GOT3 (cell line): ENCODE results near the gene CYP2A6.
"Not testable (repeated sequence)": the region's sequence is repeated elsewhere in the genome, so short reads cannot be mapped to it uniquely, and the experiment has no call there.

Experiments
- DNase-seq: peaks from one replicate; lab custom pipeline; 2025; ENCODE audit warnings: mixed read lengths; lab: John Stamatoyannopoulos, UW

The CYP2A6 gene

GRCh38 chr19:40843653-40844052 is 6.6 kb downstream of the CYP2A6 start:
- not testable (repeated sequence) for DNase-seq

GRCh38 chr19:40842997-40843652 is 7.1 kb downstream of the CYP2A6 start:
- DNase-seq, result not testable (repeated sequence)

- not testable (repeated sequence) for DNase-seq
Observed at GRCh38 chr19:40842012-40842411, 8.2 kb downstream of the CYP2A6 start.

GRCh38 chr19:40838477-40838876 is 11.8 kb downstream of the CYP2A6 start:
- not testable (repeated sequence) for DNase-seq

GRCh38 chr19:40836754-40837429 is 13.4 kb downstream of the CYP2A6 start:
- DNase-seq, result no peak

GRCh38 chr19:40833728-40834533 is 16.3 kb downstream of the CYP2A6 start:
- DNase-seq, result not testable (repeated sequence)

GRCh38 chr19:40832431-40832790 is 17.8 kb downstream of the CYP2A6 start:
- not testable (repeated sequence) for DNase-seq

GRCh38 chr19:40831502-40832430 is 18.5 kb downstream of the CYP2A6 start:
- no peak for DNase-seq

- not testable (repeated sequence) for DNase-seq
Observed at GRCh38 chr19:40830741-40831140, 19.5 kb downstream of the CYP2A6 start.

- DNase-seq, result no peak
Observed at GRCh38 chr19:40829205-40829604, 21.0 kb downstream of the CYP2A6 start.

- DNase-seq, result no peak
Observed at GRCh38 chr19:40827386-40828247, 22.6 kb downstream of the CYP2A6 start.

GRCh38 chr19:40826699-40827385 is 23.4 kb downstream of the CYP2A6 start:
- not testable (repeated sequence) for DNase-seq

GRCh38 chr19:40826312-40826698 is 23.9 kb downstream of the CYP2A6 start:
- not testable (repeated sequence) for DNase-seq

GRCh38 chr19:40825460-40826095 is 24.7 kb downstream of the CYP2A6 start:
- DNase-seq, result not testable (repeated sequence)

GRCh38 chr19:40824916-40825315 is 25.3 kb downstream of the CYP2A6 start:
- not testable (repeated sequence) for DNase-seq

- DNase-seq, result not testable (repeated sequence)
Observed at GRCh38 chr19:40822704-40823553, 27.3 kb downstream of the CYP2A6 start.

GRCh38 chr19:40822161-40822560 is 28.1 kb downstream of the CYP2A6 start:
- DNase-seq, result no peak

- not testable (repeated sequence) for DNase-seq
Observed at GRCh38 chr19:40819479-40820234, 30.6 kb downstream of the CYP2A6 start.
